Fibroblast of villous mesenchyme (primary cell): ENCODE results near the gene DDHD1. TPM values are rescaled to one million over a fixed set of nuclear protein-coding genes. Genes with fewer than 3 reads are reported as not detected.

ENCODE experiments used
- DNase-seq: peaks from one replicate; pipeline ENCODE4 v3.0.0-alpha.2; 2010; ENCODE audit warnings: low read depth
- H3K4me3 ChIP-seq: 2 replicates; pipeline ENCODE4 v1.5.1; 2011; ENCODE audit warnings: low read depth, mild to moderate bottlenecking, low read length
- CTCF ChIP-seq: IDR thresholded peaks from 2 replicates; pipeline ENCODE4 v1.5.1; 2012; ENCODE audit warnings: low read depth, mild to moderate bottlenecking, low read length; ENCODE audit not compliant: insufficient read depth
- total RNA-seq: library from RNA; depleted of rRNA; stranded (reverse); fragments of >200 nt; gene quantifications from 2 replicates; pipeline ENCODE4 v1.2.3, GENCODE V29; 2012

Gene DDHD1
- total RNA-seq, 1 donor, result 42.7 TPM

DNA sequence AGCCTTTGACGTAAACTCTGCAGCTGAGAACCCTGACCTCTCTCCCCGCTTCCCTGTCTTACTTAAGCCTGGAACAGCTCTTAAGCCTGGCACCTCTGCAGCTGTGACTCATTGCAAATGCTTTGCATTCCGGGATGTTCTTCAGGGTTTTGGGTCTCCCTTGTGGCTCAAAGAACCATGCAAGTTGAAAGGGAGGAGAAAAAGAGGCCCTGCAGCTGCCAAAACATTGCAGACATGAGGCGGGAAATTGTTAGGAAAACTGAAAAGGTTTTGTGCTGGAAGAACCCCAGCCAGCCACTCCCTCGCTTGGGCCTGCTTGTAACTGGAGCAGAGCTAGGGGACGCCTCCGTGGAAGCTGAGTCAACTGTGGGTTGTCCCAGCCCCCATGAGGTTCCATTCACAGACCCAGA, 142.1 kb downstream of the DDHD1 start:
- no peak overlapping the region for H3K4me3 ChIP-seq
- DNase-seq, result peak; percentile 99

DNA sequence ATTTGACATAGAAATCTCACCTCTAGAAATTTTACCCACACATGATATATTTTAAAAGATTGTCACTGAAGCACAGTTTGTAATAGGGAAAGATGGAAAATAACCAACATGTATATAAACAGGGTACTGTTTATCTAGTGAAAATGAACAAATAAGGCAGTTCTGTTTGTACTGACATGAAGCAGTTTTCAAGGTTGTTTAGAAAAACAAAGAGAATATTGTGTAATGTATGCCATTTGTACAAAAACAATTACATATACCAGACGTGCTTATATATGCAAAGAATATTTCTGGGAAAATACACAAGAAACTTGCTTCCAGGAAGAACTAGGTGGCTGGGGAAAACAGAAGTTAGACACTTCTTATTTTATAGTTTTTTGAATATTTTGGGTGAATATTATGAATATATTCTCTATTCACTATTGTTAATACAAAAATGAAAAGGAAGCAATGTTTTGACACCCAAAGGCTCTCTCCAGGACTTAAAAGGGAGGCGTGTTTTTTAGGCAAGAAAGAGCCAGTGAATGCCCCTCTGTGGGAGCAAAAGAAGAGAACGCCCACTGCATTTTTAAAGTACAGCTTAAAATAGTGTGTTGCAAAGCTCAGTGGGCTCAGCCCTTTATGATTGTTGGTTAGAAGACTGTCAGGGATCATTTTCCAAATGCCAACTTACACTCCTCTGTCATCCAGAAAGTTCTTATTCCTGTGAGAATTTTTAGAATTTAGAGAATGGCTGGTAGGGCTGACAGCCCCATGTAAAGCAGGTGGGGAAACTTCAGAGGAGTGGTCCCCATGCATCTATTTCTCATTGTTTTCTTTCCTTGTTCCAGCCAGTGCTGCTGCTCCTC, 142.7 kb downstream of the DDHD1 start:
- TF ChIP-seq CTCF, result no peak
- peak; percentile 78 for DNase-seq
- no peak overlapping the region for H3K4me3 ChIP-seq

More for the DNA sequence above, 142.1 kb downstream of the DDHD1 start:
- TF ChIP-seq CTCF, result no peak

DNA sequence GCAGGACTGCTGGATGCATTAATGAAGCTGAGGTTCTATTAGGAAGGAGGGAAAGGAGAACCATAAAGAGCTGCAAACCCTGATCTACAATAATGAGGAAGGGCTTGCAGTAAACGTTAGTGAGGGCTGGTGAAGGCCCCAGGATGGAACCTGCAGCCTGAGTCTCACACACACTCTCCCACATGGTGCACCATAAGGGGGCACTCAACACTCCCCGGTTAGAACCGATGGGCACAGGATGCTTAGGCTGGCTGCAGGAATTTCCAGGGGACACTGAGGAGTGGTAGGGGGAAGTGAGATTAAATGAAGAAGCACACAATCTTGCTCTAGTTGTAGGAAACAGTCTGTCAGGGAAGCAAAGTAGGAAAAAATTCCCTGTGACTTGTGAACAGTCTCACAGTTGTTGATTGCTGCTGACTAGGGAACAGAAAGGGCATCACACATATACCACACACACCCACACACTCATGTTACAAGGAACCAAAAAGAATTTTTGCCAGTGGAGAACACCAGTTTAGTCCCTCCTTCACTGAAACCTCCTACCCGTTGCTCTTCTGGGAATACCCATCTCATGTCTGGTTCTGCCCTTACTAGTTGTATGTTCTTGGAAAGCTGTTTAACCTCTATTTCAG, 146.1 kb downstream of the DDHD1 start:
- no peak for DNase-seq
- TF ChIP-seq CTCF, result no peak
- H3K4me3 ChIP-seq, result no peak overlapping the region

DNA sequence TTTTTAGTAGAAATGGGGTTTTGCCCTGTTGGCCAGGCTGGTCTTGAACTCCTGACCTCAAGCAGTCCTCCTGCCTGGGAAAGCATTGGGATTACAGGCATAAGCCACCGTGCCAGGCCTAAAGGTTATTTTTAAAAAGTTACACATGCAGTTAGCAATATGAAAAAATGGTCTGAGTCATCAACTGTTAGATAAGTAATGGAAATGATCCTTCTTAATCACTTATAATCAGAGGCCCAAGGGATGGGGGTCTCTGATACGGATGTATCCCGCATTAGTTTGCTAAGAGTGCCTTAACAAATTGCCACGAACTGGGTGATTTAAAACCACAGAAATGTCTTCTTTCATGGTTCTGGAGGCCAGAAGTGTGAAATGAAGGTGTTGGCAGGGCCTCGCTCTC, 148.1 kb downstream of the DDHD1 start:
- no peak overlapping the region for H3K4me3 ChIP-seq
- DNase-seq, result no peak
- no peak for TF ChIP-seq CTCF

DNA sequence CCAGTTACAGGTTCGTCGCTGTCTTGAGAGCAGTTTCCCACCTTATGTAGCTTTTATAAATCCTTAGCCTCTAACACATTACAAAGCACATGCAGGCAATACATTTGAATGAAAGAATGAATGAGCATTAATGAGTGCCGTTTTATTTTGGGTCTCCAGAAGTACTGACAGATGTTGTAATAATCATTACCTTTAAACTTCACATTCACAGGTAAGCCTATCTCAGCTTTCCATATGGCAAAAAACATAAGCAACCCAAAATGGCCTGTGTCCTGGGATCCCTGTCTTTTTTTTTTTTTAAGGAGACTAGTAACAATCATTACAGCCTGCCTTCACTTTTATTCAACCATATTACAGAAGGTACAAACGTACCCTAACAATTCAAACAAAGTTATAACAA, 149.3 kb downstream of the DDHD1 start:
- no peak for TF ChIP-seq CTCF

DNA sequence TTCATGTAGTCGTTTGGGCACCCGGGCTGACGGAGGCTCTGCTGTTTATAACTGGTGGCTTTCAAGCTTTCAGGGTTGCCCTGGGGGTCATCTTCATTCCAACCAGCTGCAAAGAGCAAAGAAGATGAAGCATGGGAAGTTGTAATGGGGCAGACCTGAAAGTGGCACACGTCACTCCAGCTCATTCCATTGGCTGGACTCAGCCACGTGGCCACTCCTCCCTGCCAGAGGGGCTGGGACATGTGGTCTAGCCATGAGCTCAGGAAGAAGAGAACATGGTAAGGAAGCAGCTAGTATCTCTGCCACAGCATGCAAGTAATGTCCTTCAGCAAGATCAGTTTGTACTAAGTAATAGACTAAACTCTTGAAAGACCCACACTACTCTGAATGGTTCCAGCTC, 150.5 kb downstream of the DDHD1 start:
- no peak overlapping the region for H3K4me3 ChIP-seq
- TF ChIP-seq CTCF, result no peak
- DNase-seq, result no peak

More for the DNA sequence above, 149.3 kb downstream of the DDHD1 start:
- DNase-seq, result no peak
- no peak overlapping the region for H3K4me3 ChIP-seq
